Measurements from ENCODE around the gene MCRIP1.

- TF ChIP-seq CTCF (IDR thresholded peaks at IDR 0.05): no peak
- TF ChIP-seq POLR2A (IDR thresholded peaks at IDR 0.05): no peak
Observed at GRCh38 chr17:81810476-81810875, 22.6 kb downstream of the MCRIP1 start.

Data from heart left ventricle (tissue), 13 donors.